NCI-H2107 (cell line): Measurements from ENCODE around the gene PLCZ1.
"Not testable (repeated sequence)": the region's sequence is repeated elsewhere in the genome, so short reads cannot be mapped to it uniquely, and the experiment has no call there.

ENCODE experiments used
- DNase-seq: peaks from one replicate; lab custom pipeline; 2025; lab: John Stamatoyannopoulos, UW

Gene PLCZ1

DNA sequence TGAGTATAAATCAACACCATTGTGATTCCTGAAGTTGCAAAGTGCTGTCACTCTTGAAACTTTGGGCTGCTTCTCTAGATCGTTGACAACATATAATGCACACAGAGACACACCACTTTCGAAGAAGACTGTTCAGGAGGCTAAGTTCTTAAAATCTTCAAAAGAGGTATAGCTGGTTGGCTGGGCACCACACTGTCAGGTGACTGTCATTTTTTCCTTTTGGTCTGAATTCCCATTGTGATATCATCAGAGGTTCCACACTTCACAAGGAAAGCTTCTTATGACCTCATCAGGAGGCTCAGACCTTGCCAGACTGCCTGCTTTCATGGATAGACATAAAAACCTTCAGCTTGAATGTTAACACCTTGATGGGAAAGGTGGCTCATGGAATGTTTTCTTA is at the start of gene PLCZ1, which contains the start of gene CAPZA3:
Gene PLCZ1, minus strand, starts transcription at position 194 of the 400 bp plus-strand sequence. CDS start 641 bp downstream, outside the sequence.
Gene CAPZA3, plus strand, starts transcription at position 301 of the 400 bp plus-strand sequence. CDS start 150 bp downstream, outside the sequence.
- no peak for DNase-seq

DNA sequence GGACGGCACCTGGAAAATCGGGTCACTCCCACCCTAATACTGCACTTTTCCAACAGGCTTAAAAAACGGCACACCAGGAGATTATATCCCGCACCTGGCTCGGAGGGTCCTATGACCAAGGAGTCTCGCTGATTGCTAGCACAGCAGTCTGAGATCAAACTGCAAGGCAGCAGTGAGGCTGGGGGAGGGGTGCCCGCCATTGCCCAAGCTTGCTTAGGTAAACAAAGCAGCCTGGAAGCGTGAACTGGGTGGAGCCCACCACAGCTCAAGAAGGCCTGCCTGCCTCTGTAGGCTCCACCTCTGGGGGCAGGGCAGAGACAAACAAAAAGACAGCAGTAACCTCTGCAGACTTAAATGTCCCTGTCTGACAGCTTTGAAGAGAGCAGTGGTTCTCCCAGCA is 47.7 kb upstream of the PLCZ1 start:
- not testable (repeated sequence) for DNase-seq

DNA sequence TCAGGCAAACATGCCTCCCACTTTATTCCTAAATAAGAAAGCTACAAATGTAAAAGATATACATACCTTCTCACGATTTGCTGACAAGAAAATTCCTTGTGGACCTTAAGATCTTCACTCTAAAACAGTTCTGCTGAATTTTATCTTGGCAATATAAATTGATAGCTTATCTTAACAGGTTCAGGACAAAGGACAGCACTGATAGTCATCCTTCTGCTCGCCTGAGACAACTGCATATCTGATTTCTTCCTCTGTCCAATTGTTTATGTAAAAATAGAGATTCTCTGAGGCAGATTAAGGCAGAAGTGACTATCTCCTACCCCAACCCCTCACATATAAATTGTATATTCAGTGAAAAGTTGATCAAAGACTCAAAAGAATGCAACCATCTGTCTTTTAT is 45.0 kb upstream of the PLCZ1 start:
- no peak for DNase-seq

DNA sequence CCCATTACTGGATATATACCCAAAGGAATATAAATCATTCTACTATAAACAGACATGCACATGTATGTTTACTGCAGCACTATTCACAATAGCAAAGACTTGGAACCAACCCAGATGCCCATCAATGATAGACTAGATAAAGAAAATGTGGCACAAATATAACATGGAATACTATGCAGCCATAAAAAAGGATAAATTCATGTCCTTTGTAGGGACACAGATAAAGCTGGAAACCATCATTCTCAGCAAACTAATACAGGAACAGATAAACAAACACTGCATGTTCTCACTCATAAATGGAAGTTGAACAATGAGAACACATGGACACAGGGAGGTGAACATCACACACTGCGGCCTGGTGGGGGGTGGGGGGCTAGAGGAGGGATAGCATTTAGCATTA is 28.7 kb upstream of the PLCZ1 start:
- not testable (repeated sequence) for DNase-seq

- DNase-seq = no peak
Observed at GRCh38 chr12:18755341-18755740, 17.5 kb upstream of the PLCZ1 start.

DNA sequence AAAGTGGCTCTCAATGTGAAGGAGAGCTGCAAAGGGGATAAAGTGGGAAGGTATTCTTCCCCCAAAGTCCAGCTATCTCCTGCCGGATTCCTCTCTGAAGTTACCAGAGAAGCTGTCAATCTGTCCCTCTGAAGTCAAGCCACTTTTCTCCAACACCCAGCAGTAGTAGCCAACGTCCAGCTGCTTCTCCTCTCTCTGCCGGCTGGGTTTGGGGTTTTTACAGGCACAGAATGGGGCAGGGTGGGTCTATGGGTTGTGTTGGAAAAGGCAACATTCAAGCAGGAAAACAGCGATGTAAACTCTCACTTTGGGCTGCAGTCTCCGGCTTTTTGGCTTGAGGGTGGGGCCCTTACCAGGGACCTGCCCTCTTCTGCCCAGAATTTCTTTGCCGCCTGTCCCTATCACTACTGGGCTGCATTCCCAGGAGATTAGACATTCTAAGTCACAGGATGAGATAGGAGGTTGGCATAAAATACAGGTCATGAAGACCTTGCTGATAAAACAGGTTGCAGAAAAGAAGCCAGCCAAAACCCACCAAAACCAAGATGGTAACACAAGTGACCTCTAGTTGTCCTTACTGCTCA is 16.4 kb upstream of the PLCZ1 start:
- no peak for DNase-seq

- no peak for DNase-seq
Observed at GRCh38 chr12:18753481-18754123, 15.8 kb upstream of the PLCZ1 start.

- no peak for DNase-seq
Observed at GRCh38 chr12:18752947-18753346, 15.1 kb upstream of the PLCZ1 start.

DNA sequence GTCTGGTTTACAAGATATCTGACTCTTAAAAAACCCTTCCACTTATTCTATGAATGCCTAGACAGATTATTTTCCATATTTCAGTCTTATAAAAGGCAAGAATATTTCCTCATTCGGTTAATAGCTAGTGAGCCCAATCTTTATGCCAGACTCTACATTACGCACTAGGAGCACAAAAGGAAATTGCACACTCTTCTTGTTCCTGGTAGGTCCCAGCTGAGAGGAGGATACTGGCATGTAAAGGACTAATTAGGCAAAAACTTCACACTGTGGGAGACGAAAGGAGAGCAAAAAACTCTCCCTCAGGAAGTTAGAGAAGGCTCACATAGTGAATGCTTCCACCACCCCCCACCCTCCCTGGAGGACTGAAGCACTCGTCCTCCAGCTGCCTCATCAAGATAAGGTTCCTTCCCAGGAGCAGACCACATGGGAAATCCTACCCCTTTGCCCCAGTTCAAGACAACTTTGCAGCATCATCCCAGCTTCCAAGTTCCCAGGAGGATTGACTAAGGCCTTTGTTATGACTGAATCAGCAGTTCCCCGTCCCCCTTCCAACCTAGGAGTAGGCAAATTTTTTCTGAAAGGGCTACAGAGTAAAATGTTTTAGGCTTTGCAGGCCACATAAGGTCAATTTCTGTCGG is 14.6 kb upstream of the PLCZ1 start:
- DNase-seq = no peak

DNA sequence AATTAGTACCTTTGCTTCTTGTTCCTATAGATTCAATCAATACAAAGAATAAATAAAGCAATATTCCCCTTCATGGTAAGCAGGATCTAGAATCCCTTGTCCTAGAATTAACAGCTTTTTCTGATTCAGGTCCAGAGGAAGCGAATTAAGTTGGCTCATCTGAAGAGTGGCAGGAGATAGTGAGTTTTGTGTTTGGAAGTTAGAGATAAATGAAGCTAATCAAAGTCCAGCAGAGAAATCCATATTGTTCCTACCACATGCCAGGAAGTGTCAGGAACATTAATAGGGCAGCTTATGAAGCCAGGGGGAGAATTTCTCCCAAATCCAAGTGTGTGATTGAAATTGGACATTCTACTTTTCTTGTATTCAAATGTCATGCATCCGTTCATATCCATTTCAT is 14.1 kb upstream of the PLCZ1 start:
- DNase-seq = no peak

DNA sequence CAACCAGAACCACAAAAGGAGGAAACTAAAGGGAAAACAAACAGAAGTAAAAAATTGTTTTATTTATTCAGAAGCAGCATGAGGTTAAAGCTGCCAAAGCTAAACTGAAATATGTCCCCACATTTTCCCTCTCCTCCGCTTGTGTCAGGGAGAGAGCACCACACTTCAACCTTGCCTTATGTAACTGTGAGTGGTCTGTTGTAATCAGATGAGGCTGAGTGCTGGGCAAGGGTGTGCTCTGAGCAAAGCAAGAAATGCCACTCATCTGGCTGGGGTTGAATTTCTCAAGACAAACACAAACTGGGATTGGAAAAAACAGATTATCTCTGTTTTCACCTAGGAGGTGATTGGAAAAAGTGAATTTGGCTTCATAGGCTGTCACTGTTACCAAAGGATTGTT is 12.3 kb upstream of the PLCZ1 start:
- DNase-seq = no peak

- no peak for DNase-seq
Observed at GRCh38 chr12:18749386-18749957, 11.7 kb upstream of the PLCZ1 start.

DNA sequence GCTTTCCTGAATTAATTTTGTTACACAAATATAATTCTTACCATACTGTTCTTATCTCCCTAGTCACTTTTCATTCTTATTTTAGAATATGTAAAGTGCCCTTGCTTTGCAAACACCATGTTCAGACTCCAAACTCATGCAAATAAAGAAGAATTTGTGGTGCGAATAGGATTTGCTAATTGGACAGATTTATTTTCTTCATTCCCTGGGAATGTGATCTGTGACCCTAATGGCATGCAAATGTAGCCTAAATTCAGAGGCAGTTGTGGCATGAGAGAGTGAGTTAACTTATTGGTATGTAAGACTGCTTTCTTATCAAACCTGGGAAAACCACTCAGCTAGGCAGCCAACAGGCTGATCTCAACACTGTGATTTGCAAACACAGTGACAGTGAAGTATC is 10.1 kb upstream of the PLCZ1 start:
- no peak for DNase-seq

DNA sequence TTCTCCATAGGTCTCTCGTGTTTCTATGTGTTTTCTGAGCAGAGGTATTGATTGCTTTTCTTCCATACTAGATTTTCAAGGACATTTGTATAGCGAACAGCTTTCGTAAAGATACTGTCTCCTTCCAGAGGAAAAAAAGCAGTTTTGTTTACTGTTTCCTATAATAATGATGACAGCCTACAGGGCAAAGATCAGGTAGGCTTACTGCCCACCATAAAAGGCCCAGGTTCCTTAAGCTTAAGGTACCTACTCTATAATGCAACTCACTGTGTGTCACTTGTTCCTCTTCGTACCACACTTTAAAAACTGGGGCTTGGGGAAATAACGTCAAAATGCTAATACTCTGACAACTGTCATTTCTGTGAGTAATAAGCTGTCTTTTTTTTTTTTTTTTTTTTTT is 6.7 kb downstream of the PLCZ1 start:
- DNase-seq = no peak

DNA sequence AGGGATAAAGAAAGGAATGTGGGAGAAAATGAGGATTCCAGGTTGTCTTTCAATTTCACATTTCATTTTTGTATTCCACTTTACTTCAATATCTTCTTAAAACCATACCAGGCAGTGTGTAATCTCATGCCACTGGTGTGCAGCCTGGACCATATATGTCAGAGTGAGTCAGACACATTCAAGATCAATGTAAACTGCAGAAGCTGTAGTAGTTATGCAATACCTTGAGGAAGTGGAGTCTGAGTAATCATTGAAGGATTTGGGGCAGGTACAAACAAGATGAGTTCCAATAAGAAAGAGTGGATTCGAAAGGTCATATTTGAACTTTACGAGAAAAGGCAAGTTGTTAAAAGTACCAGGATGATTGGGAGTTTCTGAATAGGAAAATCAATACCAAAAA is 14.1 kb downstream of the PLCZ1 start:
- DNase-seq = no peak

GRCh38 chr12:18721452-18721851 is 16.4 kb downstream of the PLCZ1 start:
- DNase-seq = no peak

GRCh38 chr12:18720690-18721089 is 17.1 kb downstream of the PLCZ1 start:
- DNase-seq = no peak

DNA sequence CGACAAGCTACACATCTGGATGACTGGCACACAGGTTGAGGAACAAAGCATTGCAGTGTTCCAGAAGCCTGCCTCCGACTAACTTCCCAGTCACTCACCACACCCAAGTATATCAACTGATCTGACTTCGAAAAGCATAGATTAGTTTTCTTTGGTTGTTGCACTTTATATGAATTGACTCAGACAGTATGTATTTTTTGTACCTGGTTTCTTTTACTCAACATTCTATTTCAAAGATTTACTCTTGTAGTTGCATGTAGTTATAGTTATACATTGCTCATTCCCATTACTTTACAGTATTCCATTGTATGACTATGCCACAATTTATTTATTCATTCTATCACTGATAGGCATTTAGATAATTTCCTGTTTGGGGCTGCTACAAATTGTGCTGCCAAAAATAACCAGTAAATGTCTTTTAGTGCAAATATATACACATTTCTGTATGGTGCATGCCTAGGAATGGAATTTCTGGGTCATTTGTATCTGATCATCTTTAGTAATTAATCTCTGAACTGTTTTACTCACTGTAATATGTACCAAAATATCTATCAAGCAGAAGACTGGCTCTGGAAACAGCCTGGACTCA is 17.8 kb downstream of the PLCZ1 start:
- DNase-seq = no peak

GRCh38 chr12:18718462-18718861 is 19.4 kb downstream of the PLCZ1 start:
- no peak for DNase-seq

- no peak for DNase-seq
Observed at GRCh38 chr12:18716236-18716635, 21.6 kb downstream of the PLCZ1 start.

GRCh38 chr12:18706798-18707197 is 31.0 kb downstream of the PLCZ1 start:
- no peak for DNase-seq

DNA sequence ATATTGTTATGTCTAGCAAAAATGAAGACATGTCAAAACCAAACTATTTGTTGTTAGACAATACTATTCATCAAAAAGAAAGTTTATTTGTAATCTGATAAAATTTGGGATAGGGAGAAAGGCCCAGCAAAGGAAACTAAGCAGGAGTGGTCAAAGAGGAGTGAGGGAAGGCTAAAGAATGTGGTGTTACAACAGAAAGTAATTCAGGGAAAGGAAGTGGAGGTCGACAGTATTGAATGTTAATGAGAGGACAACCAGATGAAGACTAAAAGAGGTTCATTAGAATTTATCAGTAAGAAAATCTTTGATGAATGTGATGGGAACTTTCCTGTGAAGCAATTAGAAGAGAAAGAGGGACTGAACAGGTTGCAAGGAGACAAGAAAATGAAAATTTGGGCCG is 33.9 kb downstream of the PLCZ1 start:
- DNase-seq = no peak

DNA sequence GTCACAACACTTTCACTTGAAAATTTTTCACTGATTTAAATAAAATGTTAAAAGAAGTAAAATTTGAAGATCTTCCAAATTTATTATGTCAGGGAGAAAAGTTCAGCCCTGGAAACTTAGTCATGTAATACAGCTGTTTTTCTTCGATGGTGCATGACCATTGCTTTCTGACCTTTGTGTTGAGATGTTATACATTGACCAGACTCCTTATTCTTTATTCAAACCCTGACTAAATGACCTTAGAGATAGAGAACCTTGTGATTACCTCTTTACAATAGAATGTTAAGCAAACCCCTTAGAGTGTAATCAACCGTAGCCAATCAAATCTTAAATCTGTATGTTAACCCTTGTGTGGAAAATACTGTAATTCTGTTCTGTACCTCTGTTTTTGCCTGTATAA is 34.5 kb downstream of the PLCZ1 start:
- DNase-seq = no peak
